Peyer's patch (tissue), 4 donors: ENCODE results near the gene PI4KA.
"Not testable (repeated sequence)": the region's sequence is repeated elsewhere in the genome, so short reads cannot be mapped to it uniquely, and the experiment has no call there.

Experiments used
- CTCF ChIP-seq, 6 experiments: fragments of 450-650 bp in 4 of 6; fragments of 200-600 bp in 2 of 6; sonication (generic) in 1 of 6; IDR thresholded peaks; one replicate each; pipeline ENCODE4 v1.5.1; 2017 to 2019; ENCODE audit warnings: antibody characterized with exemption in 6 of 6, mild to moderate bottlenecking in 3 of 6, moderate library complexity in 1 of 6
- POLR2A ChIP-seq, 2 donors: fragments of 450-650 bp; IDR thresholded peaks; one replicate each; pipeline ENCODE4 v1.5.1; 2017; ENCODE audit warnings: antibody characterized with exemption in 2 of 2, mild to moderate bottlenecking in 2 of 2, moderate library complexity in 2 of 2

- TF ChIP-seq CTCF, POLR2A (IDR thresholded peaks at IDR 0.05): not testable (repeated sequence)
Measured at GRCh38 chr22:20692926-20693325, 165.7 kb downstream of the PI4KA start.
